SK-N-SH (cell line): Measurements from ENCODE around the gene MEGF6.

Source experiments
- ELF1 ChIP-seq: IDR thresholded peaks from 2 replicates; pipeline ENCODE4 v1.4.0; 2012
- EZH2phosphoT487 ChIP-seq: fragments of 200-600 bp; sonication (generic); IDR thresholded peaks from 2 replicates; pipeline ENCODE4 v1.6.1; 2017; ENCODE audit warnings: low read depth, mixed run types, mild to moderate bottlenecking, antibody characterized with exemption, moderate library complexity, borderline replicate concordance
- GATA2 ChIP-seq: sonication (generic); formaldehyde crosslinking; IDR thresholded peaks from 2 replicates; pipeline ENCODE4 v1.5.0; 2020; ENCODE audit warnings: mild to moderate bottlenecking, missing genetic modification reagents
- JUND ChIP-seq: IDR thresholded peaks from 2 replicates; pipeline ENCODE4 v1.4.0; 2012
- NRF1 ChIP-seq: IDR thresholded peaks from 2 replicates; pipeline ENCODE4 v1.6.1; 2012; ENCODE audit warnings: low read depth, mild to moderate bottlenecking, low read length
- POLR2AphosphoS5 ChIP-seq: IDR thresholded peaks from 2 replicates; pipeline ENCODE4 v1.6.1; 2012; ENCODE audit warnings: low read depth, low read length
- TAF1 ChIP-seq: IDR thresholded peaks from 2 replicates; pipeline ENCODE4 v1.6.1; 2012; ENCODE audit warnings: low read depth, mild to moderate bottlenecking, low read length, moderate library complexity, borderline replicate concordance
- TF ChIP-seq, protein P1 (sequence below): fragments of 200-600 bp; sonication (generic); IDR thresholded peaks from 2 replicates; pipeline ENCODE4 v1.6.1; 2017; ENCODE audit warnings: antibody characterized with exemption, mild to moderate bottlenecking, moderate library complexity
- TF ChIP-seq, protein P2 (sequence below): fragments of 150-350 bp; IDR thresholded peaks from 2 replicates; pipeline ENCODE4 v1.6.1; 2016; ENCODE audit warnings: mild to moderate bottlenecking, low read depth, low read length
- TF ChIP-seq, protein P3 (sequence below): IDR thresholded peaks from 2 replicates; pipeline ENCODE4 v1.6.1; 2012; ENCODE audit warnings: mild to moderate bottlenecking, low read depth, low read length, moderate library complexity
- TF ChIP-seq, protein P4 (sequence below): IDR thresholded peaks from 2 replicates; pipeline ENCODE4 v1.4.0; 2012; ENCODE audit warnings: low read depth, borderline replicate concordance
- TF ChIP-seq, protein P5 (sequence below): IDR thresholded peaks from 2 replicates; pipeline ENCODE4 v1.4.0; 2012; ENCODE audit warnings: low read depth

DNA sequence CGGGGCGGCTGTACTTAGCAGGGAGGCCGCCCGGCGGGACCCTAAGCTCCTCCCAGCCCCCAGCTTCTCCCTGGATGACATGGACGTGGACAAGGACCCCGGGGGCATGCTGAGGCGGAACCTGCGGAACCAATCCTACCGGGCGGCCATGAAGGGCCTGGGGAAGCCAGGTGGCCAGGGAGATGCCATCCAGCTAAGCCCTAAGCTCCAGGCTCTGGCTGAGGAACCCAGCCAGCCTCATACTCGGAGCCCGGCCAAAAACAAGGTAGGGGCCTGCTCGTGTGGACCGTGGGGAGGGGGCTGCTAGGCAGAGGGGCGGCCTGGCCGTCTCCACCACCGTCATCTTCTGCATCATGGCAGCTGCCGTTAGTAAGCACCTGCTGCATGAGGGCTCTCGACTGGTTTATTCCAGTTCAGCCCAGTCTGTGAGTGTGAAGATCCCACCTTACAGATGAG, 147.9 kb downstream of the MEGF6 start:
- TF ChIP-seq EZH2phosphoT487: no peak
- TF ChIP-seq JUND: no peak
- TF ChIP-seq, protein P1, sequence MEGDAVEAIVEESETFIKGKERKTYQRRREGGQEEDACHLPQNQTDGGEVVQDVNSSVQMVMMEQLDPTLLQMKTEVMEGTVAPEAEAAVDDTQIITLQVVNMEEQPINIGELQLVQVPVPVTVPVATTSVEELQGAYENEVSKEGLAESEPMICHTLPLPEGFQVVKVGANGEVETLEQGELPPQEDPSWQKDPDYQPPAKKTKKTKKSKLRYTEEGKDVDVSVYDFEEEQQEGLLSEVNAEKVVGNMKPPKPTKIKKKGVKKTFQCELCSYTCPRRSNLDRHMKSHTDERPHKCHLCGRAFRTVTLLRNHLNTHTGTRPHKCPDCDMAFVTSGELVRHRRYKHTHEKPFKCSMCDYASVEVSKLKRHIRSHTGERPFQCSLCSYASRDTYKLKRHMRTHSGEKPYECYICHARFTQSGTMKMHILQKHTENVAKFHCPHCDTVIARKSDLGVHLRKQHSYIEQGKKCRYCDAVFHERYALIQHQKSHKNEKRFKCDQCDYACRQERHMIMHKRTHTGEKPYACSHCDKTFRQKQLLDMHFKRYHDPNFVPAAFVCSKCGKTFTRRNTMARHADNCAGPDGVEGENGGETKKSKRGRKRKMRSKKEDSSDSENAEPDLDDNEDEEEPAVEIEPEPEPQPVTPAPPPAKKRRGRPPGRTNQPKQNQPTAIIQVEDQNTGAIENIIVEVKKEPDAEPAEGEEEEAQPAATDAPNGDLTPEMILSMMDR: no peak
- no peak for TF ChIP-seq POLR2AphosphoS5
- TF ChIP-seq, protein P2, sequence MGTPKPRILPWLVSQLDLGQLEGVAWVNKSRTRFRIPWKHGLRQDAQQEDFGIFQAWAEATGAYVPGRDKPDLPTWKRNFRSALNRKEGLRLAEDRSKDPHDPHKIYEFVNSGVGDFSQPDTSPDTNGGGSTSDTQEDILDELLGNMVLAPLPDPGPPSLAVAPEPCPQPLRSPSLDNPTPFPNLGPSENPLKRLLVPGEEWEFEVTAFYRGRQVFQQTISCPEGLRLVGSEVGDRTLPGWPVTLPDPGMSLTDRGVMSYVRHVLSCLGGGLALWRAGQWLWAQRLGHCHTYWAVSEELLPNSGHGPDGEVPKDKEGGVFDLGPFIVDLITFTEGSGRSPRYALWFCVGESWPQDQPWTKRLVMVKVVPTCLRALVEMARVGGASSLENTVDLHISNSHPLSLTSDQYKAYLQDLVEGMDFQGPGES: no peak
- TF ChIP-seq TAF1: no peak
- TF ChIP-seq, protein P3, sequence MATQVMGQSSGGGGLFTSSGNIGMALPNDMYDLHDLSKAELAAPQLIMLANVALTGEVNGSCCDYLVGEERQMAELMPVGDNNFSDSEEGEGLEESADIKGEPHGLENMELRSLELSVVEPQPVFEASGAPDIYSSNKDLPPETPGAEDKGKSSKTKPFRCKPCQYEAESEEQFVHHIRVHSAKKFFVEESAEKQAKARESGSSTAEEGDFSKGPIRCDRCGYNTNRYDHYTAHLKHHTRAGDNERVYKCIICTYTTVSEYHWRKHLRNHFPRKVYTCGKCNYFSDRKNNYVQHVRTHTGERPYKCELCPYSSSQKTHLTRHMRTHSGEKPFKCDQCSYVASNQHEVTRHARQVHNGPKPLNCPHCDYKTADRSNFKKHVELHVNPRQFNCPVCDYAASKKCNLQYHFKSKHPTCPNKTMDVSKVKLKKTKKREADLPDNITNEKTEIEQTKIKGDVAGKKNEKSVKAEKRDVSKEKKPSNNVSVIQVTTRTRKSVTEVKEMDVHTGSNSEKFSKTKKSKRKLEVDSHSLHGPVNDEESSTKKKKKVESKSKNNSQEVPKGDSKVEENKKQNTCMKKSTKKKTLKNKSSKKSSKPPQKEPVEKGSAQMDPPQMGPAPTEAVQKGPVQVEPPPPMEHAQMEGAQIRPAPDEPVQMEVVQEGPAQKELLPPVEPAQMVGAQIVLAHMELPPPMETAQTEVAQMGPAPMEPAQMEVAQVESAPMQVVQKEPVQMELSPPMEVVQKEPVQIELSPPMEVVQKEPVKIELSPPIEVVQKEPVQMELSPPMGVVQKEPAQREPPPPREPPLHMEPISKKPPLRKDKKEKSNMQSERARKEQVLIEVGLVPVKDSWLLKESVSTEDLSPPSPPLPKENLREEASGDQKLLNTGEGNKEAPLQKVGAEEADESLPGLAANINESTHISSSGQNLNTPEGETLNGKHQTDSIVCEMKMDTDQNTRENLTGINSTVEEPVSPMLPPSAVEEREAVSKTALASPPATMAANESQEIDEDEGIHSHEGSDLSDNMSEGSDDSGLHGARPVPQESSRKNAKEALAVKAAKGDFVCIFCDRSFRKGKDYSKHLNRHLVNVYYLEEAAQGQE: no peak
- TF ChIP-seq, protein P4, sequence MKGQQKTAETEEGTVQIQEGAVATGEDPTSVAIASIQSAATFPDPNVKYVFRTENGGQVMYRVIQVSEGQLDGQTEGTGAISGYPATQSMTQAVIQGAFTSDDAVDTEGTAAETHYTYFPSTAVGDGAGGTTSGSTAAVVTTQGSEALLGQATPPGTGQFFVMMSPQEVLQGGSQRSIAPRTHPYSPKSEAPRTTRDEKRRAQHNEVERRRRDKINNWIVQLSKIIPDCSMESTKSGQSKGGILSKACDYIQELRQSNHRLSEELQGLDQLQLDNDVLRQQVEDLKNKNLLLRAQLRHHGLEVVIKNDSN: no peak
- TF ChIP-seq ELF1: no peak
- TF ChIP-seq GATA2 (CRISPR knock-in tag): no peak
- no peak for TF ChIP-seq NRF1
- TF ChIP-seq, protein P5, sequence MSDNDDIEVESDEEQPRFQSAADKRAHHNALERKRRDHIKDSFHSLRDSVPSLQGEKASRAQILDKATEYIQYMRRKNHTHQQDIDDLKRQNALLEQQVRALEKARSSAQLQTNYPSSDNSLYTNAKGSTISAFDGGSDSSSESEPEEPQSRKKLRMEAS: no peak
